Daoy (cell line): ENCODE measurements around the gene PRKD2. TPM values are rescaled to one million over a fixed set of nuclear protein-coding genes. Genes with fewer than 3 reads are reported as not detected.
"Not testable (repeated sequence)": the region's sequence is repeated elsewhere in the genome, so short reads cannot be mapped to it uniquely, and the experiment has no call there.

ENCODE experiments used
- DNase-seq: peaks from one replicate; pipeline ENCODE4 v3.0.0-alpha.2; 2015; ENCODE audit warnings: low read depth
- total RNA-seq: library from RNA; depleted of rRNA; stranded (reverse); fragments of >200 nt; shearing (Covaris generic); gene quantifications from 2 replicates; pipeline ENCODE4 v1.2.3, GENCODE V29; 2014

The PRKD2 gene
- total RNA-seq, 1 experiment from 2014 or later: 15.3 TPM

DNA sequence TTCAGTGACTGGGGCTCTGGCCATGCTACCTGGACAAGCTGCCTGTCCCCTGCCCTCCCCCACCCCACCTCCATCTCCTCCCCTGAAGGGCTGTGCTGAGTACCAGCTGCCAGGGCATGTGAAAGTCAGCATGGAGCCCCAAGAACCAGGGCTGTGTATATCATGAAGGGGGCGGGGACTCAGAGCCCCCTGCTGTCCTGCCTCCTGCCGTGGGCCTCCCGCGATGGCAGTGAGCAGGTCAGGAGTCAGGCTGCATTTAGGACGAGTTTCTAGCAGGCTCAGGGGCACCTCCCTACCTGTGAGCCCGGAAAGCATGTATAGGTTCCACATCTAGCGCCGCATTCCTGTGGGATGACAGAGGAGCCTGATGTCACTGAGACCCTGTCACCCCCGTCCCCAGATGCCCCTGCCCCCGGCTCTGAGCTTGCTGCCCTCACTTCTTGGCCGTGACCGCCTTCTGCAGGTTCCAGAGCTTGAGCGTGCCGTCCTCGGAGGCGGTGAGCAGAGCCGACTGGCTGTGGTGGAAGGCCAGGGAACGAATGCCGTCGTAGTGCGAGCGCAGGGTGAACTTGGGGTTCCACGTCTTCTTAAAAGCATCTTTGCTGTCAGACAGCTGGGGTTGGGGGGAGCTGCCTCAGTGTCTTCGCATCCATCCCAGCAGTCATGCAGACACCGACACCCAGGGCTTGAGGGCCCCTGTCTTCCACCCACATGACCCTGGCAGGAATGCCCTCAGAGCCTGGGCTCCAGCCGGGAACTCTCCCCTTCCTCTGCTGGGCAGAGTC is 8.3 kb upstream of the PRKD2 start:
- no peak for DNase-seq

DNA sequence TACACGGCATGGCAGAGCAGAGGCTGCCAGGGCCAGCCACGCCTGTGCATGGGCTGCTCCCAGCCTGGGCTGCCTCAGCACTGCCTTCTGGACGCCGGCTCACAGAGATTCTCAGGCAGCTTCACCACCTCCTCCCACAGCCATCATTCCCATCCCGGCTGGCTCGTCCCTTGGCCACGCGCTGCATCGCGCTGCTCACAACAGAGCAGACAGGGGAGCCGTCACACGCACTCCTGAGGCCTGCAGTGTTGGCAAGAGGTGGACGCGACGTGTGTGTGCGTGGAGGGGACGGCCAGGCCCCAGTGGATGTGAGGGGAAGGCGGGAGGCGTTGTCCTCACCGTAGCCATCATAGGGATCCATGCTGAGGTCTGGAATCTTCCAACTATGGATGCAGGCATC is 7.6 kb upstream of the PRKD2 start:
- no peak for DNase-seq

DNA sequence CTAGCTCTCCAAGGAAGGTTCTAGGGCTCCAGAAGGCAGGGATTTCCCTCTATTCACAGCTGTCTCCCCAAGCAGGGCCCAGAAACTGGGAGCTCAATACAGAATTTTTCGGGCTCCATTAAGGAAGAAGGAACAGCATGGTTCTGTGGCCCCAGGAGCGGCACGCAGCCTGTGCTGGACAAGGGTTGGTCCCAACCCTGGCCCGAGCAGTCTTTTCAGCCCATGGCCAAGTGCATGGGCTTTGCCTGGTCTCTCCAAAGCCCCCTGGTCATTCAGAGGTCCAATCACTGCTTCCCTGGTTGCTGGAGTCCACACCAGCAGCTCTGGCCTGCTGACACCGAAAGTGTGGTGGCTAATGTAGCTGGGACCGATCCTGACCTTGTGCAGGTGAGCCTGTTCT is 6.6 kb upstream of the PRKD2 start:
- DNase-seq: no peak

DNA sequence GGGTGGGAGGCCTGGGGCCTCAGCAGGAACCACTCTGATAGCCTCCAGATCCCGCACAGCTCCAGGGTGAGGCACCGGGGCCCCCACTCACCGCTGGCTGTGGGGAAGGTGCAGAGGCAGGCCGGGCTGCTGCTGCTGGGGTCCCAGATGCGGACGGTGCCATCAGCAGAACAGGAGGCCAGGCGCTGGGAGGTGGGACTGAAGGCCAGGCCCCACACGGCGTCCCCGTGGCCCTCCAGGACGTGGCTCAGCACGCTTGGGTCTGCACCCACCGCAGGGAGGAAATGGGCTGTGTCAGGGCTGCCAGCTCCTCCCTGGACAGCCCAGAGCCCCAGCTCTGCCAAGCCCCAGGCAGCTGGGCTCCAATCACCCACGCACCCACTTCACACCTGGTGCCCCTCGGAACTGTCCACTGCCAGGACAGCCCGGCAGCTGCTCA is 6.1 kb upstream of the PRKD2 start:
- DNase-seq: no peak

DNA sequence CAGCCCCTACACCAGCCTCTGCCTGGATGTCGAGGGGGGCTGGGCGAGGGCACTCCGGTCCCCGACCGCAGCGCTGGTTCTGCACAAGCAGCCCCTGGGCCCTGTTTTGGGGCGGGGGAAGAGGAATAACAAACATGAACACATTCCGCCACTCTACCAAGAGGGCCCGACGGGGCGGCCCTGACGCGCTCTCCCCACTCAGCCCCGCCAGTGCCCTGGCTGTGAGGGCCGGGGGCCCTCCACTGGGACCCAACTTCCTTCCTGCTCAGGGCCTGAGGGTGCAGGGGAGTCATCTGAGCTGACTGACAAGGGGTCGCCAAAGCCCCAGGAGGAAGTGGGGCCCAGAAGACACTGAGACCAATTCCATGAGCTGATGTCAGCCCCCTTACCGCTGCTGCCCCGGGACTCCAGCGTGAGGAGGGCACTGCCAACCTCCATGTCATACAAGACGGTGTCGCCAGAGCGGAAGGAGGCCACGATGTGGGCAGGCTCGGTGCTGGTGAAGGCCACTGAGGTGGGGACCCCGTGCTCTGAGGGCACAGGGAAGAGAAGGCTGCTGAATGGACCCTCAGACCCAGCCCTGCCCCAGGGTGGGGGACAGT is 5.6 kb upstream of the PRKD2 start:
- DNase-seq: no peak

DNA sequence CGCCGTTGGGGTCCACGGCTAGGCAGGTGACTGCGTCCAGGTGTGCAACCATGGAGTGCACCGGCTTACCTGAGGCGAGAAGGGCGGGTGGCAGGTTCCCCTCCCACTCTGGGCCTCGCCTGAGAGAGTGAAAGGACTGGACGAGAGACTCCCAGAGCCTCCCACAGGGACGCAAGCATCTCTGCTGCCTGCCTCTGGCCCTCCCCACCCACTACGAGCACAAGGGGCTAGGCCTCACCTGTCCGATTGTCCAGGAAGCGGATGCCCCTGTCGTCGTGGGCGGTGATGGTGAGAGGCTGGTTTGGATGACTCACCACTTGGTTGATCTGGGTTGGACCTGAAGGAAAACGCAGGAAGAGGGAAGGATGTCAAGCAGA is 5.1 kb upstream of the PRKD2 start:
- no peak for DNase-seq

DNA sequence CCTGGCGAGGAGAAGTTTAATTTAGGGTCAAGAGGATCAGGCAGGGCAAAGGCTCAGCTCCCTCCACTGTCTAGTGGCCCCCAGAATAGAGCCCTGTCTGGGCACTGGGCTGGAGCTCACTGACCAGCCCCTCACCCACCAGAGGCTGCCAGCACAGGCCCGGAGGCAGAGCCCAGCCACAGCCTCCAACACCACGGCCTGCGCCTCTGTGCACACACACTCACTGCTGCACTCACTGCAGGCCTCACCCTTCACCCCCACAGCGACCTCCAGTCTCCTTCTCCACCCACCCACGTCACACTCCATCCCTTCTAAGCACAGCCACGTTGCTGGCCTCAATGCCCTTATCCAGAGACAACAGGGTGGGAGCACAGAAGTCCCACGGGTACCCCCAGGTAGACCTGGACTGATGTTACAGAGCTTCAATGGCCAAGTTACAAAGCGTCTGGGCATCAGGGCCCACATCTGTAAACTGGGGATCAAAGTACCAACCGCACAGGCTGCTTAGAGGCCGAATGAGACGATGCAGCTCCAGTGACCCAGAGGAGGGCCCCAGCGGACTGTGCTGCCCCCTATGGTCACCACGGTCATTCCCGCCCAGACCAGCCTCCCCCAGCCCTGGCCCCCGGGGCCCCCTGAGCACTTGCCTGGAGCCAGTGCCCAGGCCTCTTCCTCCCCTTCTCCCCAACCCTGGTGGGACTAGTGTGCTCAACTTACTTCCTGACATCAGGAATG is 4.5 kb upstream of the PRKD2 start:
- DNase-seq: no peak

DNA sequence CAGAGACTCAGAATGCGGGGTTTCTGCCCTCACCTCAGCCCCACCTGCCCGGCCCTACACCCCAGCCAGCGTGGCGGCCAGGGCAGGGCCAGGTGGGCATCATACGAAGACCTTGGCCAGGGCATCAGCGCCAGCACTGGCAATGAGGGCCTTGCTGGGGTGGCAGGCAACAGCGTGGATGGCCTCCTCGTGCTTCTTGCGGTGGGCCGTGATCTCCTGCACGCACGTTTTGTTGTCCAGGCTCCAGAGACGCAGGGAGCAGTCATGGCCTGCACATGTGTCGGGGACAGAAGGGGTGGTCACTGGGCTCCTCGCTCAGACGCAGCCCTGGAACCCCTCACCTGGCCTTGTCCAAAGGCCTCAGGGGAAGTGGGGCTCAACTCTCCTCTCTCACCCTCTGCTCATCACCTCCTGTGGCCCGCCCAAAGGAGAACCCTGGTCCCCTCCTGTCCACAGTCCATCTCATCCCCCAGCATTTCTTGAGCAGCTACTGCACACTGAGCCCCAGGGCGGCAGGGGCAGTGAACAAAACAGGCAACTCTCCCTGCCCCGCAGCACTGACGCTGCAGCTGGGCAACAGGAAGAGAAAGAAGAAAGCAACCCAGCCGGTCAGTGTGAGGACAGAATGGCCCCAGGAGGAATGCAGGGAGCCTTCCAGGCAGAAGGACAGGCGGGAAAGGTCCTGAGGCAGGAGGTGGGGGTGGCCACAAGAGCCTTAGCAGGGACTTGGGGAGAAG is 3.8 kb upstream of the PRKD2 start:
- DNase-seq: no peak

DNA sequence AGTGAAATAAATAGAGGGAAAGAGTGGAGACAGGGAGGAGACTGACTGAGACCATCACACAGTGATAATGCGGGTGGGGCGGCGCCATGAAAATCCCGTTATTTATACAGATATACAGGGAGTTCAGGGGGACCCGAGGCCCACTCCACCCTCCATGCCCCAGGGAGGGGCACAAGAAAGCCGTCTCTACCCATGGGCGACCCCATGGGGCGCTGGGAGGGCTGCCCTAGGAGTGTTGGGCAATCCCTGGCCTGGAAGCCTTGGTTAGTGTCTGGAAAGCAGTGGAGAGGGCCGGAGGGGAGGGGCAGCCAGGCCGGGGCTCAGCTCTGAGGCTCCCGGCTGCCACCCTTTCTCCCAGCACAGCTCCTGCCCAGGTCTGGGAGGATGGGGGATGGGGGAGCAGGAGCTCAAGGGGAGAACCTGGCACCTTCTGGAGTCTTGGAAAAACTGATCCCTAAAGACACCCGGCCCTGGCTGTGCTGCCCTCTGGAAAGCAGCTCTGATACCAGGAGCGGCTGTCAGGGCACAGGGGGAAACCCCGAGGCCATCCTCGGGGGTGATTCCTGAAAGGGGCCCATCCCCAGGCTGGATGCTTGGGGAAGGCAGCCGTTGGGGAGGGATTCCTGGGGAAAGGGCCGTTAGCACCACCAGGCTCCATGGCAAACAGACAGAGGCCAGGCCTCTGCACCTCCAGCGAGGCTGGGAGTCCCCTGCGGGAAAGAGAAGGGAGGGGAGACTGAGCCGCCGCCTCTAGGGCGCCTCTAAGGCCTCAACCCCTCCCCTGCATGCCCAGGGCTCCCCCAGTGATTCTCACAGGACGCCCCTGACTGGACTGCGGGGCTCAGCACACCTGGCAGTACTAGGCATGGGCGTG is 3.0 kb upstream of the PRKD2 start:
- no peak for DNase-seq

DNA sequence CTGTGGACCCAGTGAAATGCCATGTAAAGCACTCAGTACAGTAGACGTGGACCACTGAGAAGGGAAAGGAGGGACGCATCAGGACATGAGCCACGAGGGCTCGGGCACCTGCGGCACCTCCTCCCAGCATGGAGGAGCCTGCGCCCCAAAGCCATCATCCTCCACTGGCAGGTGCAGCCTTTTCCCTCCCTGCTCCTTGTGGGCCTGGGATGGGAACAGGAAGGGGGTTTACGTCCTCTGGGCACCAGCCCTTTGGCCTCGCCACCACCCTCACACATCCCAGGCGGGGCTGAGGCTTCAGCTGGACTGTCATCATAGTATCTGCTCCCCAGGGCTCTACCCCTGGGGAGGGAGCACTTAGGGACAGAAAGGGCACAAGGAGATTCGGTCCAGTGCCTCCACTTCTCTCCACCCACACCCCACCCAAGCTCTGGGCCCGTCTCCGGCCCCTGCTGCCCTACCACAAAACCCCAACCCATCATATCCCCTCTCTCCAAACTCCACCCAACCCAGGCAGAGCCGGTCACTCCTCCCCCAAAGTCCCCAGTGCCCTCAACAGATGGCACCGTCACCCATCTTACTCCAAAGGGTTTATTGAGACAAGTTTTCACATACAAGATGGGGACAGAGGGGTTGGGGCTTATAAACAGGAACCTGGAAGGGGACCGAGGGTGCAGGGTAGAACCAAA is 2.2 kb upstream of the PRKD2 start:
- DNase-seq: no peak

DNA sequence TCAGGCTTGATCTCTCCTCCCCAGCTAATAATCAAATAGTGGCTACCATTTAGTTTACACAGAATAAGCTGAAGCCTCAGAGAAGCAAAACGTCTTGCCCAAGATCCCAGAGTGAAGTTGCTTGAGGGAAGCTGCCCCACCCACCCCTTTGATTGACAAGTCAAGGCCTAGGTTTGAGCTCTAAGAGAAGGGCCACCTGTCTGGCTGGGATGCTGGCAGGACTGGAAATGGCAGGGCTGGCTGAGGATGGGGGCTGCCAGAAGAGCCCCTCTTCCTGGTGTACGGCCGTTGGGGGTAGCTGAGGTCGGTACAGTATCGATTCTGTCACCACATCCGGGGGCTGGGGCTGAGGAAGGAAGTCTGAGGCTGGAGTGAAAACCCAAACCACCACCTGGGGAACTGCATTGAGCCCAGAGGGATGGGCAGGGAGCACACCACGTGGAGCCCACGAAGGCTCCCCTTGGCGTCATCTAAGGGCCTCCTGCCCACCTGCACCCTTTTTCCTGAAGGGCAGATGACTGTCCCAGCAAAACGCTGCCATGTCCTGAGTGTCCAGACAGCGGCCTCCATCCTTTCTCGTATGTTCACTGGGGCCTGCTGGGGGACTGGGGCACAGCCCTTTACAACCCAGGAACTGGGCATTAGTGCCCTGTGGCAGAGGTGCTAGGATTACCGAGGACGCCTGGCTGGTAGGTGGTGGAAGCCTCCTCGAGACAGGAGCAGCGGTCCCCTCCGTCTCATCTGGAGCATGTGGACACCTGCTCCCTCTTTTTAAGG is 1.4 kb upstream of the PRKD2 start:
- DNase-seq: no peak

DNA sequence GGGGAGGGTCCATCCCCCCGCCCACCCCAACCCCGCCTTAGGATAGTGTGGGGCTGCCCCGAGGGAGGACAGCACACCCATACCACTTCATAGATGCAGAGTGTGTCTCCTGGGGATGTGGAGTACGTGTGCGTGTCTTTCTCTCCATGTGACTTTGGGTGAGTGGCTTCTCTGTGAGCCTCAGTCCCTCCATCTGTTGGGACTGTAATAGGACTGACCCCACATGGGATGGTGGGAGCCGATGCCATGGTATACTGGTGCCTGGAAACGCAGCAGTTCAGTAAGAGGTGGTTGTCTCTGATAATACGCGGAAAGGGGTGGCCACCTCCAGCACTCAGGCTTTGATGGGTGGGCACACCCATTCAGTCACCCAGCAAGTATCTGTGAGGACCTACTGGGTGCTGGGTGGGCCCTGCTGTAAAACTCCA is 816 bp upstream of the PRKD2 start:
- no peak for DNase-seq

DNA sequence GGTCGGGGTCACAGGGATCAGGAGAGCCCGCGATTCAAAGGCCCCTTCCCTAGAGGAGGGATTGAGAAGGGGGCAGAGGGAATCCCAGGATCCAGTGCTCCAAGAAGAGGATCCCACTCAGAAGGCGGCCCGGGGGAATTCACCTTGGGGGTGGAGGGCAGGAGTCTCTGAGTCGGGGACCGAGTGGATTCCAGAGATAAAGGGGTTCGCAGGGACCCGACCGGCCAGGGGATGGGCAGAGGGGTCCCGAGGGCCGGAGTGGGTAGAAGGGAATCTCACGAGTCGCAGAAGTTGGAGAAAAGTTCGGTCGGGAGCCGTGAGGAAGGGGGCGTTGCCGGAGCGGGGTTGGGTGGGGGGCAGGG is 261 bp downstream of the PRKD2 start:
- DNase-seq: no peak

DNA sequence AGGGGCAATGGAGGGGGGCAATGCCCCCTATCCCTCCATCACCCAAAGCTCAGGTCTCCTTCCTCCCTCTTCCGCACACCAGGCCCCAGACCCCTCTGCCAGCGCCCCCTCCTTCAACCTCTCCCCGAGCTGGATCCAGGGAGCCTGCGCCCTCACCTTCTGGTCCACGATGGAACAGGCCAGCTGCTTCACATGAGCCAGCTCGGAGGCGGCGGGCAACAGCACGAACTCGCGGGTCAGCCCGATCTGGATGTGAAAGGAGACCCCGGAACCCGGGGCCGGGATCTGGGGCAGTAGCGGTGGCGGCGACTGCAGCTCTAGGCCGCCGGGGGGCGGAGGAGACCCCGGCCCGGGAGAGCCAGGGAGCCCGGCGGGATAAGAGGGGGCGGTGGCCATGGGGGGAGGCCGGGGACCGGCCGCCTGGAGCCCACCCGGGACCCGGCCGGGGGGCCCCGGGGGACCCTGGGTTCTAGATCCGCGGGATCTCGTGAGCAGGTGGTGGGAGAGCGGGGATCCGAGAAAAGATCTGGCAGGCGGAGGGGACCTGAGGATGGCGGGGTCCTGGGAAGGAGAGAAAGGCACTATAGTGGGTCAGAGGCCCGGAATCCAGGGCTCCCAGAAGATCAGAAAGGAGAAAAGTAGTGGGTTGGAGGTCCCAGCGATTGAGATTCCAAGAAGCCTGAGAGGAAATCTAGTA is 791 bp downstream of the PRKD2 start:
- DNase-seq: no peak

DNA sequence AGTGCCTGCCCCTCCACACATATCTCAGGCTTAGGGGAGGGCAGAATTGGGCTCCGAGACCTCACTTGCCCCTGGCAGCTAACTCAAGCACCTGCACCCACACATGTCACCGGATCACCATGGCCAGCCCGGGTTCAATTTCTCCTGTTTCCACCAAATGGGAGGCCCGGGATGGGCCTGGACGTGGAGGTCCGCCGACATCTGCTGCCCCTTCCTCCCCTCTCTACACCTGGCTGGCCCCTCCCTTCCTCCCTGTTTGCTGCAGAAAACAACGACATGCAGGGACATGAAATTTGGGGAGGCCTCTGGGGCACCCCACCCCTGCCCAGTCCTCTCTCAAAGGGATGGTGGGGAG is 1.3 kb downstream of the PRKD2 start:
- DNase-seq: no peak

DNA sequence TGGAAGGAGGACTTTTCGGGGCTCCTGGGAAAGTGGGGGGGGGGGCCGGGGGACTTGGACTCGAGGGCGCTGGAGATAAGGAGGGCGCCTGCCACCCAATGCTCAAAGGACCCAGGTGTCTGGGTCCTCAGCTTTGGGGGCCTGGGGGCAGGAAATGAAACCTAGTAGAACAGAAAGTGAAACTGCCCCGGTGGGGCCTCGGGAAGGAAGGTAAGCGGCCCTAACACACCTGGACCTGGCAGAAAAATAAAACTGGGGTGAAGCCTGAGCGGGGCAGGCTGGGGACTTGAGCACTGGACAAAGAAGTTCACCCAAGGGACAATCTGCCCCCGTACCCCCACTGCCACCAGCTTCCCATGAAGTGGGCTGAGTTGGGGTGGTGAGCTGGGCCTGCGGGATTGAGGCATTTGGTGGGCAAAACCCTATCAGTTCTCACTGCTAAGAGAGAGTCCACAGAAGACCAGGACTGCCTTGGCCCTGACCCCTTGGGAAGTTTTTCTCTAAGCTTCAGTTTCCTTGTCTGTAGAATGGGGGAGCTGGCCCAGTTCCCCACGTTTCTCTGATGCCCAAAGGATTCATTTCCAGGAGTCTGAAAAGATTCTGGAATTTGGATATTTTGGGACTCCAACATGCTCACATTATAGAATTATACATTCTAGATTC is 2.3 kb downstream of the PRKD2 start:
- DNase-seq: no peak

DNA sequence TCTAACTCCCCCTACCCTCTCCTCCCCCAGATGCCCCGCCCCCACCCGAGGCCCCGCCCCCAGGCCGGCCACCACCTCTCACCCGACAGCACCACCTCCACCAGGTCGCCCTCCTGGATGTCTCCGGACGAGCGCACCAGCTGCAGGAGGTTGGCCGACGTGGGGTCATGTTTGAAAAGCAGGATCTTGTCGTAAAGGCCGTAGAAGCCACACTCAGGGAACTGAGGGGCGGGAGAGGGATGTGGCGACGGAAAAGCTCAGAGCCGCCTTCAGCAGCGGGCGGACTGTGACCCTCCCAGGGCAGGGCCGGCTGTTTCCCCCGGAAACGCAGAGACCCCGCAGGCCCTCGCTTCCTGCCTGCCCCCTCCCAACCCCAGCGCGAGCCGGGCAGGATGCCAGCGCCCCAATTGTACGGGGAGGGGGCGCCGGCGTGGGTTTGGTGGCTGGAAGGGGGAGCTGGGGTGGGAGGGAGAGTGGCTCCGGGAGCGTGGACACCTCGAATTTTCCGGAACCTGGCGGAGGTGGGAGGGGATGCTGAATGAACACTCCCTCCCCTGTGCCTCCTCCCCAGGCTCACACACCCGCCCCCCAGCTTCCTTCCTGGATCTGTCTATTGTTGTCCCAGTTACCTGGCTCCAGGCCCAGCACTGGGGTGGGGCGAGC is 3.0 kb downstream of the PRKD2 start:
- DNase-seq: peak; percentile 88

DNA sequence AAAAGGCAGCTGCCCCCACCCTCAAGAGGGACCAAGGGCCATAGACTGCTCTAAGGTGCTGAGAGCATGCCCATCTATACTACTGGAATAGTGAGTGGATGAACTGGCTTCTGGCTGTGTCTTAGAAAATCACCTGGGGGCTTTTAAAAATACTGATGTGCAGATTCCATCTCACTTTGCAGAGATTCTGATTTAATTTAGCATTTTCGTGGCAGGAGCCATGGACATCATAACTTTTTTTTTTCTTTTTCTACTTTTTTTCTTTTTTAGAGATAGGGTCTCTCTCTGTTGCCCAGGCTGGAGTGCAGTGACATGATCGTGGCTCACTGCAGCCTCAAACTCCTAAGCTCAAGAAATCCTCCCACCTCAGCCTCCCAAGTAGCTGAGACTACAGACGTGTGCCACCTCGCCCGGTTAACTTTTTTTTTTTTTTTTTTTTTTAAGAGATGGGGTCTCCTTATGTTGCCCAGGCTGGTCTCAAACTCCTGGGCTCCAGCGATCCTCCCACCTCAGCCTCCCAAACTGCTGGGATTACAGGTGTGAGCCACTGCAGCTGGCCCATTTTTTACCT is 4.1 kb downstream of the PRKD2 start:
- not testable (repeated sequence) for DNase-seq
